Measurements from ENCODE around the gene ITPR2. TPM values are rescaled to one million over a fixed set of nuclear protein-coding genes. Genes with fewer than 3 reads are reported as not detected.
"Not testable (repeated sequence)": the region's sequence is repeated elsewhere in the genome, so short reads cannot be mapped to it uniquely, and the experiment has no call there.

Gene ITPR2
- total RNA-seq, 2 donors from 2014 or later: 31.3 to 31.7 TPM

GRCh38 chr12:26659930-26660329, 173.1 kb downstream of the ITPR2 start:
- ATAC-seq (no peak), DNase-seq (no peak)
- intact Hi-C loops (cut with DNase I, micrococcal nuclease): no loop called here

GRCh38 chr12:26658991-26659390, 174.0 kb downstream of the ITPR2 start:
- intact Hi-C loops (cut with DNase I, micrococcal nuclease): no loop called here
- no peak for ATAC-seq

GRCh38 chr12:26654623-26655022, 178.4 kb downstream of the ITPR2 start:
- no peak for DNase-seq
- intact Hi-C loops (cut with DNase I, micrococcal nuclease): no loop called here
- no peak for ATAC-seq

More at GRCh38 chr12:26658991-26659390, 174.0 kb downstream of the ITPR2 start:
- DNase-seq: no peak

GRCh38 chr12:26651566-26652188, 181.3 kb downstream of the ITPR2 start:
- DNase-seq (peak in 1 of 2 donors; percentile 39), ATAC-seq (peak; percentile 67)
- intact Hi-C loops (cut with DNase I, micrococcal nuclease): no loop called here

- no peak for ATAC-seq
- no peak for DNase-seq
- intact Hi-C loops (cut with DNase I, micrococcal nuclease): no loop called here
Measured at GRCh38 chr12:26651036-26651435, 182.0 kb downstream of the ITPR2 start.

- intact Hi-C loops (cut with DNase I, micrococcal nuclease): no loop called here
- DNase-seq (no peak), ATAC-seq (no peak)
Measured at GRCh38 chr12:26648999-26649398, 184.0 kb downstream of the ITPR2 start.

GRCh38 chr12:26648584-26648983, 184.4 kb downstream of the ITPR2 start:
- intact Hi-C loops (cut with DNase I, micrococcal nuclease): no loop called here
- ATAC-seq: no peak
- no peak for DNase-seq

- intact Hi-C loops (cut with DNase I, micrococcal nuclease): no loop called here
- no peak for ATAC-seq
- no peak for DNase-seq
Measured at GRCh38 chr12:26648066-26648465, 184.9 kb downstream of the ITPR2 start.

- intact Hi-C loops (cut with DNase I, micrococcal nuclease): no loop called here
- ATAC-seq (no peak), DNase-seq (no peak)
Measured at GRCh38 chr12:26647088-26647487, 185.9 kb downstream of the ITPR2 start.

GRCh38 chr12:26646571-26646970, 186.4 kb downstream of the ITPR2 start:
- ATAC-seq: no peak
- no peak for DNase-seq
- intact Hi-C loops (cut with DNase I, micrococcal nuclease): no loop called here

- ATAC-seq; DNase-seq; intact Hi-C loops (cut with DNase I, micrococcal nuclease): not testable (repeated sequence)
Measured at GRCh38 chr12:26644376-26644775, 188.6 kb downstream of the ITPR2 start.

- intact Hi-C loops (cut with DNase I, micrococcal nuclease): no loop called here
- ATAC-seq (no peak), DNase-seq (no peak)
Measured at GRCh38 chr12:26643532-26644315, 189.3 kb downstream of the ITPR2 start.

- ATAC-seq: no peak
- no peak for DNase-seq
- intact Hi-C loops (cut with DNase I, micrococcal nuclease): no loop called here
Measured at GRCh38 chr12:26642361-26642760, 190.6 kb downstream of the ITPR2 start.

GRCh38 chr12:26636710-26637328, 196.2 kb downstream of the ITPR2 start:
- DNase-seq (no peak), ATAC-seq (no peak)
- intact Hi-C loops (cut with DNase I, micrococcal nuclease): no loop called here

GRCh38 chr12:26633591-26634210, 199.3 kb downstream of the ITPR2 start:
- DNase-seq: no peak
- ATAC-seq: no peak
- intact Hi-C loops (cut with DNase I, micrococcal nuclease): no loop called here

- no peak for ATAC-seq
- no peak for DNase-seq
- intact Hi-C loops (cut with DNase I, micrococcal nuclease): no loop called here
Measured at GRCh38 chr12:26632756-26633155, 200.2 kb downstream of the ITPR2 start.

GRCh38 chr12:26631846-26632245, 201.1 kb downstream of the ITPR2 start:
- DNase-seq (no peak), ATAC-seq (no peak)
- intact Hi-C loops (cut with DNase I, micrococcal nuclease): no loop called here

GRCh38 chr12:26630546-26631027, 202.4 kb downstream of the ITPR2 start:
- intact Hi-C loops (cut with DNase I, micrococcal nuclease): no loop called here
- DNase-seq: no peak
- no peak for ATAC-seq

GRCh38 chr12:26629864-26630263, 203.1 kb downstream of the ITPR2 start:
- ATAC-seq (no peak), DNase-seq (no peak)
- intact Hi-C loops (cut with DNase I, micrococcal nuclease): no loop called here

- ATAC-seq (no peak), DNase-seq (no peak)
- intact Hi-C loops (cut with DNase I, micrococcal nuclease): no loop called here
Measured at GRCh38 chr12:26628234-26628633, 204.8 kb downstream of the ITPR2 start.
